ENCODE results near the gene CAPN8.

The CAPN8 gene

GRCh38 chr1:223702735-223703667 is 37.5 kb upstream of the CAPN8 start:
- DNase-seq (ENCODE audit: extremely low spot score), result no peak
- POLR2A ChIA-PET, result no interaction called here
- TF ChIP-seq, protein P1, sequence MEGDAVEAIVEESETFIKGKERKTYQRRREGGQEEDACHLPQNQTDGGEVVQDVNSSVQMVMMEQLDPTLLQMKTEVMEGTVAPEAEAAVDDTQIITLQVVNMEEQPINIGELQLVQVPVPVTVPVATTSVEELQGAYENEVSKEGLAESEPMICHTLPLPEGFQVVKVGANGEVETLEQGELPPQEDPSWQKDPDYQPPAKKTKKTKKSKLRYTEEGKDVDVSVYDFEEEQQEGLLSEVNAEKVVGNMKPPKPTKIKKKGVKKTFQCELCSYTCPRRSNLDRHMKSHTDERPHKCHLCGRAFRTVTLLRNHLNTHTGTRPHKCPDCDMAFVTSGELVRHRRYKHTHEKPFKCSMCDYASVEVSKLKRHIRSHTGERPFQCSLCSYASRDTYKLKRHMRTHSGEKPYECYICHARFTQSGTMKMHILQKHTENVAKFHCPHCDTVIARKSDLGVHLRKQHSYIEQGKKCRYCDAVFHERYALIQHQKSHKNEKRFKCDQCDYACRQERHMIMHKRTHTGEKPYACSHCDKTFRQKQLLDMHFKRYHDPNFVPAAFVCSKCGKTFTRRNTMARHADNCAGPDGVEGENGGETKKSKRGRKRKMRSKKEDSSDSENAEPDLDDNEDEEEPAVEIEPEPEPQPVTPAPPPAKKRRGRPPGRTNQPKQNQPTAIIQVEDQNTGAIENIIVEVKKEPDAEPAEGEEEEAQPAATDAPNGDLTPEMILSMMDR (IDR thresholded peaks at IDR 0.05; ENCODE audit: control extremely low read depth, extremely low read depth, low read depth, missing control alignments), result no peak
- CTCF ChIA-PET, result interaction anchor here (0.7 to 1.9 kb wide), 3 partner anchors 46 to 1220 kb away, joined by 3 to 8 read pairs (median 4); no protein-coding TSS in a partner anchor

DNA sequence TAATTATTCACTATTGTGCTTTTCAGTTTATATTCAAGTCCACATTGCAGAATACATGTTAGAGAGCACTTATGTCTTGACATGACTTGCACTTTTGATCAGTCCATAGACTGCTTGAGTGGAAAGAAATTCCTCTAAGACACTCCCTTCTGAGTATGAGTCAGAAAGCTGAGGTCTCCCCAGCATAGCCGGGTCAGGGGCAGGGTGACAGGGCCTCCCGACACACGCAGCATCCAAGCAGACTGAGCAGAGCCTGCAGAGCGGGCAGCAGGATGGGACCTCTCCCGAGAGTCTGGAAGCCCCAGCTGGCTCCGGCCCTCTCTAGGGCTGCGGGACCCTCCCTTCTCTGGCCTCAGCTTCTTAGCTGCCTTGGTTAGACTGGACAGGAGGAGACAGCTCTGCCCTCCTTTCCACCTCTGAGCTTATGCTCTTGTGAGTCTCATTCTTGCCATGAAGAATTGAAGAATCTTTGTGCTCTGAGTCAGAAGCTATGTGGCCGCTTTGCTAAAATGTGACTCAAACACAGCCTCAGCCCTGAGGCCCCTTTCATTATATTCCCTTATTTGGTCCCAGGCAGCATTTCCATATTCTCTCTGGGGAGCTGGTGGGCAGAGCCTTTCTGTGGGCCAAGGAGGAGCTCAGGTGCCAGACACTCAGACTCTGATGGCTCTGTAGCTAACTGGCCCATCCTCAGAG is 35.6 kb upstream of the CAPN8 start:
- DNase-seq (ENCODE audit: extremely low spot score), result no peak
- TF ChIP-seq, protein P1 (IDR thresholded peaks at IDR 0.05; ENCODE audit: control extremely low read depth, extremely low read depth, low read depth, missing control alignments), result no peak
- CTCF ChIA-PET, result interaction anchor here (0.6 to 1.9 kb wide), 8 partner anchors 9 to 1221 kb away, joined by 3 to 11 read pairs (median 4); partner anchors contain the start of gene CAPN2
- POLR2A ChIA-PET, result no interaction called here

- TF ChIP-seq, protein P1 (IDR thresholded peaks at IDR 0.05; ENCODE audit: control extremely low read depth, extremely low read depth, low read depth, missing control alignments), result no peak
- ChIA-PET CTCF (interaction anchor here (0.9 to 1.7 kb wide), 4 partner anchors 12 to 144 kb away, joined by 3 to 11 read pairs (median 4); partner anchors contain the start of gene CAPN2), POLR2A (no interaction called here)
- no peak for DNase-seq (ENCODE audit: extremely low spot score)
These were observed 35.0 kb upstream of the CAPN8 start for GRCh38 chr1:223700388-223700918.

DNA sequence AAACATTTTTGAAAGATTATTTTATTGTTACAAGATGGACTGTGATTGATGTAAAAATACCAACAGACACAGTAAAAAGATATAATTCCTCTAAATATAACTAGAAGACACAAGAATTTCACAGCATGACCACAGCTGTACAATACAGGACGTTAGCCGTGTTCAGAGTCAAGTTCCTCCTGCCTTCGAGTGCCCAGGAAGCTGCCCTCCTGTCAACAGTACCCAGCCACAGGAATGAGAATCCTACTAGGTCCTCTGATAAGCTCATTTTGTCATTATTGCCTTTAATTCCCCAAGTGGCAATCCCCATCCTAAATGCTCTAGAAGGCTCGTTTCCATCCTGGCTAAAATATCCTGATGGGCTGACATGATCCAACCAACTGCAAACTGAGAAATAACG is 30.4 kb upstream of the CAPN8 start:
- POLR2A ChIA-PET, result no interaction called here

GRCh38 chr1:223695014-223695548 is 29.6 kb upstream of the CAPN8 start:
- no peak for DNase-seq (ENCODE audit: extremely low spot score)
- ChIA-PET CTCF (interaction anchor here (0.8 to 2.5 kb wide), 13 partner anchors 9 to 356 kb away, joined by 3 to 16 read pairs (median 4); no protein-coding TSS in a partner anchor), POLR2A (no interaction called here)
- TF ChIP-seq, protein P1 (IDR thresholded peaks at IDR 0.05; ENCODE audit: control extremely low read depth, extremely low read depth, low read depth, missing control alignments), result no peak

More for the DNA sequence above, 30.4 kb upstream of the CAPN8 start:
- CTCF ChIA-PET, result interaction anchor here (0.7 to 2.5 kb wide), 24 partner anchors 8 to 355 kb away, joined by 3 to 16 read pairs (median 3); no protein-coding TSS in a partner anchor
- TF ChIP-seq, protein P1 (IDR thresholded peaks at IDR 0.05; ENCODE audit: control extremely low read depth, extremely low read depth, low read depth, missing control alignments), result no peak
- DNase-seq (ENCODE audit: extremely low spot score), result no peak

DNA sequence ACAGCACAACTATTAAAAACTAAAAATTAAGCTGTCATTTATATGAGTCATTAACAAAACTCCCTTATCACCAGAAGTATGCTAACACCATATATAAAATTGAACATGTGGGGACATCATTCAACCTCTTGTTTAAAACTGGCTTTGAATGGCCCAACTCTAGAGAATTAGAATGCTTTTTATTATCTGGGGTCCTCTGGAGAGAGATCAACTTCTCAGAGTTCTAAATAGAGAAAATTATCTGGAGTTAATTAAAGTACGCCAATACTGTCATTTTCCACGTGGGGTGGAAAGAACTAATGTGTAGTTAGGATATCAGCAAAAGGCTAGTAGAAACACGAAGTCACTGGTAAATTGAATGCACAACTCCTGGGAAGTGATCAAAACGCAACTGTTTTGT is 25.6 kb upstream of the CAPN8 start:
- TF ChIP-seq, protein P1 (IDR thresholded peaks at IDR 0.05; ENCODE audit: control extremely low read depth, extremely low read depth, low read depth, missing control alignments), result no peak
- CTCF ChIA-PET, result interaction anchor here (1.1 to 1.2 kb wide), 2 partner anchors 27 to 135 kb away, joined by 3 read pairs; no protein-coding TSS in a partner anchor
- POLR2A ChIA-PET, result no interaction called here
- DNase-seq (ENCODE audit: extremely low spot score), result no peak
